AG09309 (cell line): ENCODE data around the gene A4GNT.
"Not testable (repeated sequence)": the region's sequence is repeated elsewhere in the genome, so short reads cannot be mapped to it uniquely, and the experiment has no call there.

ENCODE experiments used
- DNase-seq: peaks from one replicate; pipeline ENCODE4 v3.0.0-alpha.2; 2010; ENCODE audit warnings: low read depth
- H3K4me3 ChIP-seq: 2 replicates; pipeline ENCODE4 v1.5.1; 2011; ENCODE audit warnings: mild to moderate bottlenecking, low read depth, low read length, moderate library complexity; ENCODE audit not compliant: control insufficient read depth
- TF ChIP-seq, protein P1 (sequence below): IDR thresholded peaks from 2 replicates; pipeline ENCODE4 v1.5.1; 2011; ENCODE audit warnings: mild to moderate bottlenecking, low read depth, low read length, inconsistent platforms; ENCODE audit not compliant: insufficient read depth, control insufficient read depth; ENCODE audit errors: missing control alignments

A4GNT gene

DNA sequence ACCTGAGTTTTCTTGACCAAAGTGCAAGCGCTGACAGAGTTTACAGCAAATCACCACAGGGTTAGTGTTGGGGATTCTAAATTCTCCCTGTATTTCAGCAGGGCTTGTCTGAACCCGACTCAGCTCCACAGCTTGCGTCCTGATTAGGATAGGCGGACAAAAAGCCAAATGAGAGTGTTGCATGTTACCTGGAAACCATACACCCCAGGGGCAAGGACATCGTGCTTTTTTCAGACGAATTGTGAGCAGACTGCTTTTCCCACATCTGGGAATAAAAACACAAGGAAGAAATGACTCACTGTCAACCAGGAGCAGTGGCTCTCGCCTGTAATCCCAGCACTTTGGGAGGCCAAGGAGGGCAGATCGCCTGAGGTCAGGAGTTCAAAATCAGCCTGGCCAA is 19.8 kb downstream of the A4GNT start:
- H3K4me3 ChIP-seq: no peak overlapping the region
- no peak for DNase-seq
- TF ChIP-seq, protein P1, sequence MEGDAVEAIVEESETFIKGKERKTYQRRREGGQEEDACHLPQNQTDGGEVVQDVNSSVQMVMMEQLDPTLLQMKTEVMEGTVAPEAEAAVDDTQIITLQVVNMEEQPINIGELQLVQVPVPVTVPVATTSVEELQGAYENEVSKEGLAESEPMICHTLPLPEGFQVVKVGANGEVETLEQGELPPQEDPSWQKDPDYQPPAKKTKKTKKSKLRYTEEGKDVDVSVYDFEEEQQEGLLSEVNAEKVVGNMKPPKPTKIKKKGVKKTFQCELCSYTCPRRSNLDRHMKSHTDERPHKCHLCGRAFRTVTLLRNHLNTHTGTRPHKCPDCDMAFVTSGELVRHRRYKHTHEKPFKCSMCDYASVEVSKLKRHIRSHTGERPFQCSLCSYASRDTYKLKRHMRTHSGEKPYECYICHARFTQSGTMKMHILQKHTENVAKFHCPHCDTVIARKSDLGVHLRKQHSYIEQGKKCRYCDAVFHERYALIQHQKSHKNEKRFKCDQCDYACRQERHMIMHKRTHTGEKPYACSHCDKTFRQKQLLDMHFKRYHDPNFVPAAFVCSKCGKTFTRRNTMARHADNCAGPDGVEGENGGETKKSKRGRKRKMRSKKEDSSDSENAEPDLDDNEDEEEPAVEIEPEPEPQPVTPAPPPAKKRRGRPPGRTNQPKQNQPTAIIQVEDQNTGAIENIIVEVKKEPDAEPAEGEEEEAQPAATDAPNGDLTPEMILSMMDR: no peak

DNA sequence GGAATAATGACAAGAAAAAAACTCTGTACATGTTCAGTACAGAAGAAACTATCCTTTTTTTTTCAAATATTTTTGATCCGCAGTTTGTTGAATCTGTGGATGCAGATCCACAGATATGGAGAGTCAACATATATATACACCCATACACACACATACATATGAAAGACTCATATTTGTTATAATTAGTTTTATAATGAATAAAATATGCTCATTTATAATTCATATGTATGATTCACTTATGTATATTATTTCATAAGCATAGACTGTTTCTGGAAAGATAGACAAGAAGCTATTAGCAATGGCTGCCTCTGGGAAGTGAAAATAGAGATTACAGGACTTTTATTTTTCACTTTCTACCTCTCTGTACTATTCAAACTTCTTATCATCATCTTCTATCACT is 26.6 kb downstream of the A4GNT start:
- TF ChIP-seq, protein P1: no peak
- DNase-seq: no peak
- no peak overlapping the region for H3K4me3 ChIP-seq

DNA sequence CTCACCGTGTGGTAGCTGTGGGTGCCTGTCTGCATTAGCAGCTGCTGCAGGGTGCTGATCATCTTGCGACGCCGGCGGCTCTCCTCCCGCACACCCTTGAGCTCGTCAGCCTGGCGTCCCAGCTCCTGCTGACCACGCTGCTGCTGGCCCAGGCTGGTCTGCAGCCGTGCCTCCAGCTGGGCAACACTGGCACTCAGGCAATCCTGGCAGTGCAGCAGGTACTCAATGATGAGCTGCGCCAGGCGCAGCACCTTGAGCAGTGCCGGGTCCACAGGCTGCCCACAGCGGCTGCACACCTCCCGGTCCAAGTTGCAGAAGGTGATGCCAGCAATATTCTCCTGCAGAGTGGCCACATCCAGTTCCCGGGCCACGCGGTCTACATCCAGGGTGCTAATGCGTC is 28.7 kb downstream of the A4GNT start:
- no peak for DNase-seq
- TF ChIP-seq, protein P1: no peak
- no peak overlapping the region for H3K4me3 ChIP-seq

DNA sequence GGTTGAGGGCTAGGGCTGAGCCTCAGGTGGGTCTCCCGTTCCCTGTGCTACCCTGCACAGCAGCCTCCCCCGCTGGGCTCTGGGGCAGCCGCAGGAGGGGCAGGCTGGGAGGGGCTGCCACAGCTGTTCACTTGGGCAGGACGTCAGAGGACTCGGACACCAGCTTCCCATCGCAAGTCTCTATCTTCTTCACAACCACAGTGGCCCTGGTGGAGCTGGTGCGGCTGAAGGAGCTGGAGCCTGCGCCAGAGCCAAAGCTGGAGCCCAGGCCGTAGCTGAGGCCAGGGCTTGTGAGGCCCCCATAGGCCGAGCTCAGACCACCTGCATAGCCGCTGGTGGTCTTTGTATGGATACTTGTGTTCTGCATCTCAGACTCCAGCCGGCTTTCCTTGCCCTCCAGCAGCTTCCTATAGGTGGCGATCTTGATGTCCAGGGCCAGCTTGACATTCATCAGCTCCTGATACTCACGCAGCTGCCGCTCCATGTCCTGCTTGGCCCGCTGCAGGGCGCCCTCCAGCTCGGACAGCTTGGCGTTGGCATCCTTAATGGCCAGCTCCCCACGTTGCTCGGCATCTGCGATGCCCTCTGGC is 30.7 kb downstream of the A4GNT start:
- H3K4me3 ChIP-seq, DNase-seq: not testable (repeated sequence)
- TF ChIP-seq, protein P1: peak; percentile 25

DNA sequence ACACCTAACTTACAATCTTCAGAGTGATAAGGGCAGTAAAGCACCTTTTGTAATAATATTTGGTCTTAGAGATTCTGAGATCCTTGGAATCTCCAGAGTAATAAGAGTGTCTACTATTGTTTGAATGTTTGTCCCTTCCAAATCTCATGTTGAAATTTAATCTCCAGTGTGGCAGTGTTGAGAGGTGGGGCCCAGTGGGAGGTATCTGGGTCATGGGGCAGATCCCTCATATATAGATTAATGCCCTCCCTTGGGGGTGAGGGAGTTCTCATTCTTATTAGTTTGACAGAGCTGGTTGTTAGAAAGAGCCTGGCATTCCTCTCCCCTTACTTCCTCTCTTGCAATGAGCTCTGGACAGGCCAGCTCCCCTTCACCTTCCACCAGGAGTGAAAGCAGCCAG is 32.8 kb downstream of the A4GNT start:
- no peak for DNase-seq
- no peak overlapping the region for H3K4me3 ChIP-seq
- TF ChIP-seq, protein P1: no peak

DNA sequence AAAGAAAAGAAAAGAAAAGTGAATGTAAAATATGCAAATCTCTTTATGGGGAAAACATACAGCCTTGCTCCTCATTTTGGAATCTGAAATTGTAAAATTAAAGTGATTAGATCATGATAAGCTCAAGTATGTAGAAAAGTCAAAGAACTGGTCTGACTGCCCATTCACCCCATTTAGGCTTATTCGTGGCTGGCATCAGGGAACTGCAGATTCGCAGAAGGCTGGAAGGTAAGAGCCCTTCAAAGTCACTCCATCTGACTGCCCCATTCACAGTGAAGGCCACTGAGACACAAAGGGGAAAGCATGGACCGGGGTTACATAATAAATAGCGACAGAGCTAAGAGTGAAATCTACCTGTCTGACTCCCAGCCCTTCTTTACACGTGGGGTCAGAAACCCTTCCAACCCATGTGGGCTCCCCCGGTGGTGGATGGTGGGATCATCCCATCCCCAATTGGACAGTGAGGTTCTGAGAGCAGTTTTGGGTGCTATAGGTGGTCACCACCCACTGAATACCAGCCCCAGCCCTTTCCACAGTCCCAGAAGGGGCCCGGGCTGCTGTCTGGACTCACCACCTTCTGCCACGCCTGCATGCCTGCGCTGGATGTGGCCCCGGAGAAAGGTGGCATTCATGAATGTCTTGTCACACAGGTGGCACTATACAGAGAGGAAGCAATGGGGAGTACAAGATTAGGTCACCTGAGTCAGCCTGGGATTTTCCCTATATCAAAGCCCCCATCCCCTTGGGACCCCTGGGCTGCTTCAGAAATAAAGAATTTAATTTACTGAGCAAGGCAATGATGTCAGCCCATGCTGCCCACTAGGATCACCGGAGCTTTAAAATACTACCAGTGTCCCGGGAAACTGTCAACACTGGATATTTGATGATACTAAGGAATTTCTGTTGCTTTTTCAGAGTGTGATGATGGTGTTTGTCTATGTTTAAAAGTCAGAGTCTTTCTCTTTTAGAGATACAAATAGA is 34.7 kb downstream of the A4GNT start:
- H3K4me3 ChIP-seq: no peak overlapping the region
- TF ChIP-seq, protein P1: peak; percentile 60
- DNase-seq: no peak
